CD8-positive, alpha-beta memory T cell (primary cell): ENCODE measurements around the gene RCAN2. TPM values are rescaled to one million over a fixed set of nuclear protein-coding genes. Genes with fewer than 3 reads are reported as not detected.

Experiments
- CTCF ChIA-PET: fragments of 350-600 bp; sonication (Branson Sonifier 250); formaldehyde crosslinking; loops from one replicate; lab custom pipeline; 2021; ENCODE audit warnings: antibody characterized with exemption; lab: Charles Lee
- POLR2A ChIA-PET: fragments of 350-600 bp; sonication (Branson Sonifier 250); formaldehyde crosslinking; loops from one replicate; lab custom pipeline; 2021; ENCODE audit warnings: antibody characterized with exemption; lab: Charles Lee
- DNase-seq, 5 donors: peaks; one replicate each; pipeline versions ENCODE4 v3.0.0 to v3.0.0-alpha.2; 2020 to 2022; ENCODE audit warnings: mixed read lengths in 1 of 5
- H3K27ac ChIP-seq: one replicate; pipeline ENCODE4 v1.7.0; 2013; ENCODE audit warnings: low read depth, mild to moderate bottlenecking, low read length, moderate library complexity
- H3K27me3 ChIP-seq: 2 replicates; pipeline ENCODE4 v1.7.0; 2013; ENCODE audit warnings: low read length, mild to moderate bottlenecking; ENCODE audit not compliant: insufficient read depth, poor library complexity, severe bottlenecking
- H3K36me3 ChIP-seq: 2 replicates; pipeline ENCODE4 v1.7.0; 2013; ENCODE audit warnings: mild to moderate bottlenecking, low read length, moderate library complexity; ENCODE audit not compliant: insufficient read depth
- H3K4me1 ChIP-seq: 2 replicates; pipeline ENCODE4 v1.7.0; 2013; ENCODE audit warnings: mild to moderate bottlenecking, low read length, moderate library complexity; ENCODE audit not compliant: insufficient read depth
- H3K4me3 ChIP-seq: 2 replicates; pipeline ENCODE4 v1.7.0; 2013; ENCODE audit warnings: mild to moderate bottlenecking, low read length
- H3K9me3 ChIP-seq: 2 replicates; pipeline ENCODE4 v1.7.0; 2013; ENCODE audit warnings: mild to moderate bottlenecking, low read length
- H3K27ac Mint-ChIP-seq, 8 donors: one replicate each; pipeline ENCODE4 v1.8.0; 2020 to 2021; ENCODE audit warnings: mixed read lengths in 8 of 8, mild to moderate bottlenecking in 6 of 8, inconsistent platforms in 3 of 8, moderate library complexity in 3 of 8
- H3K27me3 Mint-ChIP-seq, 2 donors: one replicate each; pipeline ENCODE4 v1.8.0; 2020 to 2021; ENCODE audit warnings: mixed read lengths in 2 of 2, mild to moderate bottlenecking in 1 of 2, moderate library complexity in 1 of 2
- H3K36me3 Mint-ChIP-seq, 3 donors: one replicate each; pipeline ENCODE4 v1.8.0; 2020 to 2021; ENCODE audit warnings: mixed read lengths in 3 of 3, inconsistent platforms in 1 of 3, mild to moderate bottlenecking in 1 of 3
- H3K4me1 Mint-ChIP-seq, 3 donors: one replicate each; pipeline ENCODE4 v1.8.0; 2020 to 2021; ENCODE audit warnings: mixed read lengths in 3 of 3, inconsistent platforms in 1 of 3, mild to moderate bottlenecking in 1 of 3
- H3K4me3 Mint-ChIP-seq, 7 donors: one replicate each; pipeline ENCODE4 v1.8.0; 2020 to 2021; ENCODE audit warnings: mixed read lengths in 7 of 7, mild to moderate bottlenecking in 6 of 7, moderate library complexity in 4 of 7, inconsistent platforms in 2 of 7
- H3K9me3 Mint-ChIP-seq, 5 donors: one replicate each; pipeline ENCODE4 v1.8.0; 2020 to 2022; ENCODE audit warnings: mixed read lengths in 5 of 5, mild to moderate bottlenecking in 3 of 5, moderate library complexity in 2 of 5, inconsistent platforms in 1 of 5
- polyA plus RNA-seq: library from polyadenylated mRNA; unstranded; fragments of 300-500 nt; fragmentation: Illumina TruSeq; gene quantifications from one replicate; pipeline ENCODE4 v1.2.3, GENCODE V29; 2021
- total RNA-seq, 2 experiments: library from RNA; stranded (reverse); gene quantifications; one replicate each; pipeline ENCODE4 v1.2.3, GENCODE V29; 2021

The RCAN2 gene
- total and polyA plus RNA-seq, 3 experiments from 2014 or later = 0.48 to 0.82 (median 0.49) TPM

DNA sequence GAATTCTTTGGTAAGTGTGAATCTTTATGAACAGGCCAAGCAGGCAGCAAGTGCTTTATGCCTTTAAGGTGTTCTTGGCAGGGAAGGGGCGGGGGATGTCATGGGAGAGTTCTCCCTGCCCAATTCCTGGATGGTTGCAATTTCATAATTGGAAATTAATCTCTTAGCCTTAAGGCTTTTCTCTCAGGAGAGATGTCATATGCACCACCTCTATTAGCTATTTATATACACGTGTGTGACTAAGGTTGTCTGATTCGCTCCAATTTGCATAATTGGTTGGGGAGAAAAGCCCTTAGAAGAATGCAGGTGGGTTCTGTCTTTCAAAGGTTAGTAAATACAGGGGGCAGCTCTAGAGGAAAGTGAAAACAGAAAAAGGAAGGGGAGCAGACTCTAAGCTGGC, 315.3 kb downstream of the RCAN2 start:
- Histone ChIP-seq H3K36me3 (no peaks in the 10 kb centered on the region), H3K9me3 (no peaks in the 10 kb centered on the region), H3K27me3 (no peaks in the 10 kb centered on the region), H3K4me3 (no peak overlapping the region), H3K27ac (no peak overlapping the region), H3K4me1 (peaks cover 33% of the 10 kb centered on the region)
- no peak for DNase-seq
- H3K4me3 Mint-ChIP-seq = peak overlapping the region in 5 of 7 donors; percentile 10 to 74 (median 72)
- H3K4me1 Mint-ChIP-seq = peaks cover 37 to 48% (median 47%) of the 10 kb centered on the region in 3 donors
- H3K9me3 Mint-ChIP-seq = no peaks in the 10 kb centered on the region
- peak overlapping the region in 7 of 8 donors; percentile 32 to 96 (median 83) for H3K27ac Mint-ChIP-seq
- ChIA-PET POLR2A (interaction anchor here (1.9 kb wide), 1 partner anchor 47 kb away, joined by 11 read pairs; the partner anchor contains the start of gene ENPP4), CTCF (interaction anchor here (1.1 kb wide), 1 partner anchor 85 kb away, joined by 3 read pairs; no protein-coding TSS in a partner anchor)
- peaks cover 0 to 2% of the 10 kb centered on the region in 2 donors for H3K27me3 Mint-ChIP-seq
- no peaks in the 10 kb centered on the region for H3K36me3 Mint-ChIP-seq

- Mint-ChIP-seq H3K36me3 (peaks cover 0 to 4% (median 0%) of the 10 kb centered on the region in 3 donors), H3K4me3 (peak overlapping the region in 6 of 7 donors; percentile 19 to 84 (median 73)), H3K9me3 (no peaks in the 10 kb centered on the region), H3K27ac (peak overlapping the region; percentile 83 to 98 (median 95)), H3K27me3 (peaks cover 0 to 2% of the 10 kb centered on the region in 2 donors), H3K4me1 (peaks cover 39 to 51% (median 51%) of the 10 kb centered on the region in 3 donors)
- CTCF ChIA-PET = interaction anchor here (1.1 kb wide), 1 partner anchor 85 kb away, joined by 3 read pairs; no protein-coding TSS in a partner anchor
- POLR2A ChIA-PET = interaction anchor here (1.9 kb wide), 1 partner anchor 46 kb away, joined by 11 read pairs; the partner anchor contains the start of gene ENPP4
- H3K27ac ChIP-seq = no peak overlapping the region
- peak in 2 of 5 donors; percentile 6 to 76 for DNase-seq
- H3K36me3 ChIP-seq = no peaks in the 10 kb centered on the region
- H3K27me3 ChIP-seq = no peaks in the 10 kb centered on the region
- H3K4me3 ChIP-seq = no peak overlapping the region
- no peaks in the 10 kb centered on the region for H3K9me3 ChIP-seq
- peaks cover 36% of the 10 kb centered on the region for H3K4me1 ChIP-seq
Observed at GRCh38 chr6:46175446-46175845, 315.8 kb downstream of the RCAN2 start.

- Mint-ChIP-seq H3K27me3 (peaks cover 0 to 2% of the 10 kb centered on the region in 2 donors), H3K4me1 (peaks cover 45 to 56% (median 56%) of the 10 kb centered on the region in 3 donors), H3K36me3 (peaks cover 0 to 5% (median 0%) of the 10 kb centered on the region in 3 donors), H3K27ac (peak overlapping the region; percentile 83 to 98 (median 95)), H3K4me3 (peak overlapping the region; percentile 19 to 84 (median 58)), H3K9me3 (no peaks in the 10 kb centered on the region)
- Histone ChIP-seq H3K27me3 (no peaks in the 10 kb centered on the region), H3K36me3 (no peaks in the 10 kb centered on the region), H3K4me3 (no peak overlapping the region), H3K27ac (no peak overlapping the region), H3K9me3 (no peaks in the 10 kb centered on the region), H3K4me1 (peaks cover 41% of the 10 kb centered on the region)
- CTCF ChIA-PET = no interaction called here
- DNase-seq = peak in 3 of 5 donors; percentile 6 to 52 (median 30)
- POLR2A ChIA-PET = interaction anchor here (1.9 kb wide), 1 partner anchor 46 kb away, joined by 11 read pairs; the partner anchor contains the start of gene ENPP4
Observed at GRCh38 chr6:46174904-46175303, 316.3 kb downstream of the RCAN2 start.

DNA sequence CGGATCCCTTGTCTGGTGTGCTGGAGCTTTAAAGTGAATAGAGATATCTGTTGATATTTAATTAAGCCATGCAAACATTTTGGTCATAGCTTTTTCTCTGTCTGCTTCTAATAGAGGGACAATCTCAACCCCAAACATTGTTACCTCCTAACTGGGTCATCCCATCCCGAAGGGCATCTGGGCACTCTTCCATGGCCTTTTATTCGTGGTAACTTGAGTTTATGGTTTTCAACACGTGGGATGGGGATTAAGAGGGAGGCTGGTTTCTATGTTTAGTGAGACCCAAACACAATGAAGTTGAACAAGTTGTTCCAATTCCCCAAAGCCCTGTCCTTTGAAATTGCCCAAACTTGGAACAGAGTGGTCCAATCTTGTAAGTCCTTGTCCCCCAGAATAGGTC, 319.1 kb downstream of the RCAN2 start:
- Mint-ChIP-seq H3K4me3 (peak overlapping the region in 5 of 7 donors; percentile 4 to 39 (median 28)), H3K4me1 (peaks cover 44 to 63% (median 56%) of the 10 kb centered on the region in 3 donors), H3K27ac (peak overlapping the region in 3 of 8 donors; percentile 60 to 63 (median 61)), H3K36me3 (peaks cover 4 to 12% (median 5%) of the 10 kb centered on the region in 3 donors), H3K9me3 (no peaks in the 10 kb centered on the region), H3K27me3 (peaks cover 0 to 3% of the 10 kb centered on the region in 2 donors)
- H3K4me1 ChIP-seq = peaks cover 41% of the 10 kb centered on the region
- no peak overlapping the region for H3K27ac ChIP-seq
- CTCF ChIA-PET = interaction anchor here (1.1 kb wide), 1 partner anchor 43 kb away, joined by 3 read pairs; the partner anchor contains the start of gene ENPP4
- no peak overlapping the region for H3K4me3 ChIP-seq
- H3K9me3 ChIP-seq = no peaks in the 10 kb centered on the region
- H3K36me3 ChIP-seq = no peaks in the 10 kb centered on the region
- H3K27me3 ChIP-seq = no peaks in the 10 kb centered on the region
- POLR2A ChIA-PET = no interaction called here
- no peak for DNase-seq

Other genes starting within 250 kb of the RCAN2 start
- gene CYP39A1, start 161.4 kb upstream of the RCAN2 start, total RNA-seq = not detected
- gene CYP39A1, start 161.4 kb upstream of the RCAN2 start, polyA plus RNA-seq = not detected
- under 1 TPM; 0.38 to 0.85 TPM for gene SLC25A27, start 161.5 kb upstream of the RCAN2 start, total RNA-seq
- gene SLC25A27, start 161.5 kb upstream of the RCAN2 start, polyA plus RNA-seq = not detected
- gene TDRD6, start 196.4 kb upstream of the RCAN2 start, total RNA-seq = not detected
- gene TDRD6, start 196.4 kb upstream of the RCAN2 start, polyA plus RNA-seq = not detected
- 1 to 10 TPM; 2.1 to 2.4 TPM for gene PLA2G7, start 243.9 kb upstream of the RCAN2 start, total RNA-seq
- not detected for gene PLA2G7, start 243.9 kb upstream of the RCAN2 start, polyA plus RNA-seq